GM19438 (cell line): ENCODE measurements around the gene KIF3B.
"Not testable (repeated sequence)": the region's sequence is repeated elsewhere in the genome, so short reads cannot be mapped to it uniquely, and the experiment has no call there.

Experiments used
- ATAC-seq: cut with Tn5 transposase; IDR thresholded peaks from one replicate; pipeline ENCODE4 v1.9.1; 2021; ENCODE audit warnings: low read depth; ENCODE audit not compliant: unreplicated experiment

The KIF3B gene

GRCh38 chr20:32325706-32326503 lies 48.5 kb downstream of the KIF3B start:
- no peak for ATAC-seq

GRCh38 chr20:32326504-32326845 lies 49.0 kb downstream of the KIF3B start:
- ATAC-seq: no peak

- no peak for ATAC-seq
These were observed 49.7 kb downstream of the KIF3B start for GRCh38 chr20:32327087-32327681.

- no peak for ATAC-seq
These were observed 52.5 kb downstream of the KIF3B start for GRCh38 chr20:32329817-32330554.

DNA sequence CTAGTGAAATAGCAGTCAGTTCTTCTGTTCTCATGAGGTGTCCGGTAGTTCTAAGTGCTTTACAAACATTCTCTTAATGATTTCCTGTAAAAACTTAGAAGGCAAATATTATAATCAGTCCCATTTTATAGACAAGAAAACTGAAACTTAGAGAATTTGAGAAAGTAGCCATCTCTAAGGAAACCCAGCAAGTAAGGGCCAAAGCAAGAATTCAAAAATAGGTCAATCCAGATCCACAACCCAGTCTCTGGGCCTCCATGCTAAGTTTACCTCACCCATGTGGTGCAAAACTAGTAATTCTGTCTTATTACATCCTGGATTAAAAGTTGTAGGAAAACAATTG lies 53.1 kb downstream of the KIF3B start:
- no peak for ATAC-seq

GRCh38 chr20:32332614-32333013 lies 55.2 kb downstream of the KIF3B start:
- no peak for ATAC-seq

DNA sequence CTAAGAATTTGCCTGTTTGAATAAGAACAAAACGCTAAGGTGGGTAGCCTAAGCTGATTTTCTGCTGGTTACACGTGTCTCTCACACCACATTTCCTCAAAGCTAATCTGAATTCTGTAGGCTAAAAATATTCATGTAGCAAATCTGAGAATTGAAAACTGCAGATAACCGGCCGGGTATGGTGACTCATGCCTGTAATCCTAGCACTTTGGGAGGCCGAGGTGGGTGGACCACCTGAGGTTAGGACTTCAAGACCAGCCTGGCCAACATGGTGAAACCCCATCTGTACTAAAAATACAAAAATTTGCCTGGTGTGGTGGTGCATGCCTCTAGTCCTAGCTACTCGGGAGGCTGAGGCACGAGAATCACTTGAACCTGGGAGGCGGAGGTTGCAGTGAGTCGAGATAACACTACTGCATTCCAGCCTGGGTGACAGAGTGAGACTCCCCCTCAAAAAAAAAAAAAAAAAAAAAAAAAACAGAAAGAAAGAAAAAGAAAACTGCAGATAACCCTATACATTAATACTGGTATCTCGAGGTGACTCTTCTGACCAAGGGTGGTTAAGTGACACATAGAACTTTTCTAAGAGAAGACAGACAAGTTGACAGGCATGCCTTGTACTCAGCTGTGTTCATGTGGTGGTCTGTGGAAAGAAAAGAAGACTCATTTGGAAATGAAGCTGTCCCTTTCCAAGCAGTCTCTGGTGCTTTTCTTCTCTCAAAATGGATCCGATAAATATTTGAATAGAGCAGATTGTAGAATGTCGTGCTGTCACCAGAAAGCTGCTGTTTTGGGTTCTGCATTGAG lies 55.9 kb downstream of the KIF3B start:
- ATAC-seq: peak; percentile 57

- ATAC-seq: peak; percentile 10
These were observed 56.8 kb downstream of the KIF3B start for GRCh38 chr20:32333988-32334885.

GRCh38 chr20:32336918-32337347 lies 59.5 kb downstream of the KIF3B start:
- no peak for ATAC-seq

DNA sequence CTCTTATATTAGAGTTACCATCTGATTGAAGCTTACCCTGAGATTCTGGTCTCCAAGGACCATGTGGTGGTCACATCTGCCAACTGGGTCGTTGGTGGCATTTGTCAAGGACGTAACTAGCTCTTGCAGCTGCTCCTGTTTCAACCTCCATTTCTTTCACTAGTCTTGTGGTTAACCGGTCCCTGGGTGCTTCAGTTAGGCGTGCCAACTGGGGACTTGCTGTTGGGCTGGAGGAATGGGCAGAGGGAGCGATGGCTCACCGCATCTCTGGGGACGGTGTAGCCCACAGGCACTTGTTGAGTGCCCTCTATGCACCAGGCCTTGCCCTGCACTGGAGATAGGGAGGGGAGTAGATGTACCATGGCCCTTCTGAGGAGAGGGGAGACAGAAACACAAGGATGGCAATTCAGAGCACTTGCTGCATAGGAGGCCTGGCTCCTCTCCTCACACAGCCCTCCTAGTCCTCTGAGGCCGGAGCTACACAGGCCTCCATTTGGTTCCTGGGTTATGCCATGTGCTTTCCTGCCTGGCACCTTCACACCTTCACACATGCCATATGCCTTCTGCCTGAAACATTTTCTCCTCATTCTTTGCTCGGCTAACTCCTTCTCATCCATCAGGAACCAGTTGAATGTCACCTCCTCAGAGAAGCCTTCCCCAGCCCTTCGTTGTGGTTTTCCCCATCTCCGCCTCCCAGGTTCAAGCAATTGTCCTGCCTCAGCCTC lies 60.6 kb downstream of the KIF3B start:
- ATAC-seq: no peak

DNA sequence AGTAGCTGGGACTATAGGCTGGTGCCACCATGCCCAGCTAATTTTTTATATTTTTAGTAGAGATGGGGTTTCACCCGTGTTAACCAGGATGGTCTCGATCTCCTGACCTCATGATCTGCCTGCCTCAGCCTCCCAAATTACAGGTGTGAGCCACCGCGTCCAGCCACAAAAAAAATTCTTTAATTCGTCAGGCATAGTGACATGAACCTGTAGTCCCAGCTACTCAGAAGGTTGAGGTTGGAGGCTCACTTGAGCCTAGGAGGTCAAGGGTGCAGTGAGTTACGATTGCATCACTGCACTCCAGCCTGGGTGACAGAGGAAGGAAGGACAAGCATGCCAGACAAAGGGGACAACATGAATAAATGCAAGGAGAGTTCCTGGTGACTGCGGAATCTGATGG lies 61.2 kb downstream of the KIF3B start:
- ATAC-seq: no peak

DNA sequence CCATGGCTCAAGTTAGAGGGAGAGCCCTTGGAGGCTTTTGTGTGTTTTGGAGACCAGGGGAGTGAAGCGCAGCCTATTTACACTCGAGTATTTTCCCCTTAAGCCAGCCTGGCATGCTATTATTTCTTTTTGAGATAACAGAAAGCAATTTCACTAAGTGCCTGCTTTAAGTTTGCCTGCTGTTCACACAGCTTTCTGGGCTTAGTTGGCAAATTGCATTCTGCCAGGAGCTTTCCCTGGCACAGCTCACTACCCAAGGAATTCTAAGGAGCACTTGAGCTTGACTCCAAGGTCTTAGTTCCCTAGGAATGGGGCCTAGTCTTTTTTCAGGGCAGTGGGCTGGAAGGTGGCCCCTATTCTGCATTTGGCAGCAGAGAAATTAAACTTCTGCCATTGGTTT lies 61.7 kb downstream of the KIF3B start:
- ATAC-seq: no peak

DNA sequence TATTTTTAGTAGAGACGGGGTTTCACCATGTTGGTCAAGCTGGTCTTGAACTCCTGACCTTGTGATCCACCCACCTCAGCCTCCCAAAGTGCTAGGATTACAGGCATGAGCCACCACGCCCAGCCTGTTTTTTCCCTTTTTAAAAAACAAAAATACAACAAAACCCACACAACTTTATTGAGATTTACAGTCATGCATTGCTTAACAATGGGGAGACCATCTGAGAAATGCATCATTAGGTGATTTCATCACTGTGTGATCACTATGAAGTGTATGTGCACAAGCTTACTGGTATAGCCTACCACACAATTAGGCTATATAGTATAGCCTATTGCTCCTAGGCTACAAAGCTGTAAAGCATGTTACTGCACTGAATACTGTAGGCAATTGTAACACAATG lies 63.6 kb downstream of the KIF3B start:
- ATAC-seq: not testable (repeated sequence)

GRCh38 chr20:32343439-32343838 lies 66.0 kb downstream of the KIF3B start:
- ATAC-seq: no peak

GRCh38 chr20:32344835-32345506 lies 67.5 kb downstream of the KIF3B start:
- ATAC-seq: no peak

GRCh38 chr20:32348207-32348606 lies 70.8 kb downstream of the KIF3B start:
- ATAC-seq: no peak

GRCh38 chr20:32350421-32350820 lies 73.0 kb downstream of the KIF3B start:
- ATAC-seq: no peak

DNA sequence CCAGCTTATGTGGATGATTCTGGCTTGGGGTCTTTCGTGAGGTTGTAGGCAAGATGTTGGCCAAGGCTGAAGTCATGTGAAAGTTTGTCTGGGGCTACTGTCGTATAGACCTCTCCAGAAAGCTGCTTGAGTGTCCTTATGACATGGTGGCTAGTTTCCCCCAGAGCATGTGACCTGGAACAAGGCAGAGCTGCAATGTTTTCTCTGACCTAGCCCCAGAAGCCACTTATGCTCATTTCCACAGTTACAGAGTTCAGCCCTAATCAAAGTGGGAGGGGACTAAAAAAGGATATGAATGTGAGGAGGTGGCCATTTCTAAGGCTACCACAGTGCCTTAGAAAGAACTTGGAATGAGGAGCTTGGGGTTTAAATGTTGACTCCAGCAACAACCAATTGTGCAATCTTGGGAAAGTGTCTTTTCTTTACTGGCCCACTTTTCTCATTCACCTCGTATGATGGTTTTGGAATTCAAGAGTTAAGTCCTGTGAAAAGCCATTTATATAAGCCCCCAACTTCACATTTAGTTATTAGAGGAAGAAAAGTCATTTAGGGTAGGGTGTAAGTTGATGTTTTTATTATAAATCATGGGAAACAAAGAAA lies 74.8 kb downstream of the KIF3B start:
- ATAC-seq: no peak
